22Rv1 (cell line): ENCODE data around the gene MTM1.

Source experiments
- ZFX ChIP-seq: fragments of 450-650 bp; IDR thresholded peaks from 2 replicates; pipeline ENCODE4 v1.6.1; 2017; ENCODE audit warnings: antibody characterized with exemption, borderline replicate concordance
- TF ChIP-seq, protein P1 (sequence below): fragments of 450-650 bp; IDR thresholded peaks from 2 replicates; pipeline ENCODE4 v1.5.1; 2017; ENCODE audit warnings: mild to moderate bottlenecking

DNA sequence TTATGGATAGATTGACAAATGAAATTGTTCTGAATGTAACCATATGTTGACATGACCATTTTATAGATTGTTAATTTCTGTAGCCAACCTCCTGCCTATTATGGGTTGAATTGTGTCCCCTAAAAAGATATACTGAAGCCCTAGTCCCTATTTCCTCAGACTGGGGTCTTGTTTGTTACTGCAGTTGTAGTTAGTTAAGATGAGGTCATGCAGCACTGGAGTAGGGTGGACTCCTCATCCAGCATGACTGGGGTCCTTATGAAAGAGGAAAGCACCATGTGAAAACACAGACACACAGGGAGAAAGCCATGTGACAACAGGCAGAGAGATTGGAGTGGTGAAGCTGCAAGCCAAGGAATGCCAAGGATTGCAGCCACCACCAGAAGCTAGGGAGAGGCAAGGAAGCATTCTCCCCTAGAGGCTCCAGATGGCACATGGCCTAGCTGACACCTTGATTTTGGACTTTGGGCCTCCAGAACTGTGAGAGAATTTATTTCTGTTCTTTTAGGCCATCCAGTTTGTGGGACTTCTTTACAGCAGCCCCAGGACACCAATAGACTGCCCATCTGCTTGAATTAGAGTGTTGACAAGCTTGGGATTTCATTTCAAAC, 14.0 kb downstream of the MTM1 start:
- TF ChIP-seq, protein P1, sequence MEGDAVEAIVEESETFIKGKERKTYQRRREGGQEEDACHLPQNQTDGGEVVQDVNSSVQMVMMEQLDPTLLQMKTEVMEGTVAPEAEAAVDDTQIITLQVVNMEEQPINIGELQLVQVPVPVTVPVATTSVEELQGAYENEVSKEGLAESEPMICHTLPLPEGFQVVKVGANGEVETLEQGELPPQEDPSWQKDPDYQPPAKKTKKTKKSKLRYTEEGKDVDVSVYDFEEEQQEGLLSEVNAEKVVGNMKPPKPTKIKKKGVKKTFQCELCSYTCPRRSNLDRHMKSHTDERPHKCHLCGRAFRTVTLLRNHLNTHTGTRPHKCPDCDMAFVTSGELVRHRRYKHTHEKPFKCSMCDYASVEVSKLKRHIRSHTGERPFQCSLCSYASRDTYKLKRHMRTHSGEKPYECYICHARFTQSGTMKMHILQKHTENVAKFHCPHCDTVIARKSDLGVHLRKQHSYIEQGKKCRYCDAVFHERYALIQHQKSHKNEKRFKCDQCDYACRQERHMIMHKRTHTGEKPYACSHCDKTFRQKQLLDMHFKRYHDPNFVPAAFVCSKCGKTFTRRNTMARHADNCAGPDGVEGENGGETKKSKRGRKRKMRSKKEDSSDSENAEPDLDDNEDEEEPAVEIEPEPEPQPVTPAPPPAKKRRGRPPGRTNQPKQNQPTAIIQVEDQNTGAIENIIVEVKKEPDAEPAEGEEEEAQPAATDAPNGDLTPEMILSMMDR, result no peak
- TF ChIP-seq ZFX, result no peak
